Hepatocyte (in vitro differentiated cells): ENCODE data around the gene MXD4. TPM values are rescaled to one million over a fixed set of nuclear protein-coding genes. Genes with fewer than 3 reads are reported as not detected.

Experiments used
- DNase-seq: peaks from one replicate; pipeline ENCODE4 v3.0.0-alpha.2; 2016; ENCODE audit warnings: low spot score
- H2AFZ ChIP-seq: fragments of 200-600 bp; sonication (generic); 2 replicates; pipeline ENCODE4 v1.6.0; 2016; ENCODE audit warnings: antibody characterized with exemption, mild to moderate bottlenecking
- H3K27ac ChIP-seq: fragments of 200-600 bp; sonication (generic); 2 replicates; pipeline ENCODE4 v1.5.1; 2016; ENCODE audit warnings: mild to moderate bottlenecking
- H3K27me3 ChIP-seq: fragments of 200-600 bp; sonication (generic); 2 replicates; pipeline ENCODE4 v1.6.1; 2016
- H3K36me3 ChIP-seq: fragments of 200-600 bp; sonication (generic); replicated peaks from 2 replicates; pipeline ENCODE4 v1.5.1; 2016; ENCODE audit warnings: low read depth; ENCODE audit not compliant: insufficient read depth
- H3K4me1 ChIP-seq: fragments of 200-600 bp; sonication (generic); 2 replicates; pipeline ENCODE4 v1.5.1; 2016; ENCODE audit warnings: mild to moderate bottlenecking, moderate library complexity; ENCODE audit not compliant: insufficient read depth
- H3K4me2 ChIP-seq: fragments of 200-600 bp; sonication (generic); 2 replicates; pipeline ENCODE4 v1.6.0; 2016
- H3K4me3 ChIP-seq: fragments of 200-600 bp; sonication (generic); 2 replicates; pipeline ENCODE4 v1.5.1; 2016; ENCODE audit warnings: mild to moderate bottlenecking
- H3K79me2 ChIP-seq: fragments of 200-600 bp; sonication (generic); 2 replicates; pipeline ENCODE4 v1.6.0; 2017; ENCODE audit warnings: mild to moderate bottlenecking
- H3K9me2 ChIP-seq: fragments of 200-600 bp; sonication (generic); replicated peaks from 2 replicates; pipeline ENCODE4 v1.6.0; 2017; ENCODE audit warnings: mild to moderate bottlenecking; ENCODE audit not compliant: insufficient read depth
- H3K9me3 ChIP-seq: fragments of 200-600 bp; sonication (generic); 2 replicates; pipeline ENCODE4 v1.5.1; 2016; ENCODE audit warnings: low read depth, mild to moderate bottlenecking
- H4K20me1 ChIP-seq: fragments of 200-600 bp; sonication (generic); 2 replicates; pipeline ENCODE4 v1.6.0; 2016; ENCODE audit warnings: mild to moderate bottlenecking; ENCODE audit not compliant: insufficient read depth, poor library complexity, severe bottlenecking
- EZH2 ChIP-seq: fragments of 200-600 bp; sonication (generic); IDR thresholded peaks from 2 replicates; pipeline ENCODE4 v1.6.1; 2016; ENCODE audit warnings: antibody characterized with exemption, mild to moderate bottlenecking, borderline replicate concordance
- EZH2phosphoT487 ChIP-seq: fragments of 200-600 bp; sonication (generic); IDR thresholded peaks from one replicate; pipeline ENCODE4 v1.6.1; 2018; ENCODE audit warnings: antibody characterized with exemption, mild to moderate bottlenecking, low read depth, moderate library complexity; ENCODE audit not compliant: unreplicated experiment, severe bottlenecking
- WGBS: methylation state at CpG from one replicate; pipeline ENCODE4 v1.1.6; 2016; ENCODE audit warnings: low lambda C conversion rate; ENCODE audit errors: missing lambda C conversion rate; 5-methylcytosine and 5-hydroxymethylcytosine counted together
- polyA plus RNA-seq: library from polyadenylated mRNA; unstranded; fragments of >200 nt; fragmentation: Nextera tagmentation; extraction: Ambion mirVana; gene quantifications from 2 replicates; pipeline ENCODE4 v1.2.1, GENCODE V29; 2016
- total RNA-seq: library from RNA; depleted of rRNA; stranded (reverse); fragments of >200 nt; gene quantifications from 2 replicates; pipeline ENCODE4 v1.2.3, GENCODE V29; 2014
- TF ChIP-seq, protein P1 (sequence below): fragments of 200-600 bp; sonication (generic); IDR thresholded peaks from 2 replicates; pipeline ENCODE4 v1.5.1; 2016; ENCODE audit warnings: antibody characterized with exemption, mild to moderate bottlenecking; ENCODE audit not compliant: poor library complexity

Gene MXD4
- total and polyA plus RNA-seq, 2 experiments from 2014 or later, result 56.7 to 127 TPM

DNA sequence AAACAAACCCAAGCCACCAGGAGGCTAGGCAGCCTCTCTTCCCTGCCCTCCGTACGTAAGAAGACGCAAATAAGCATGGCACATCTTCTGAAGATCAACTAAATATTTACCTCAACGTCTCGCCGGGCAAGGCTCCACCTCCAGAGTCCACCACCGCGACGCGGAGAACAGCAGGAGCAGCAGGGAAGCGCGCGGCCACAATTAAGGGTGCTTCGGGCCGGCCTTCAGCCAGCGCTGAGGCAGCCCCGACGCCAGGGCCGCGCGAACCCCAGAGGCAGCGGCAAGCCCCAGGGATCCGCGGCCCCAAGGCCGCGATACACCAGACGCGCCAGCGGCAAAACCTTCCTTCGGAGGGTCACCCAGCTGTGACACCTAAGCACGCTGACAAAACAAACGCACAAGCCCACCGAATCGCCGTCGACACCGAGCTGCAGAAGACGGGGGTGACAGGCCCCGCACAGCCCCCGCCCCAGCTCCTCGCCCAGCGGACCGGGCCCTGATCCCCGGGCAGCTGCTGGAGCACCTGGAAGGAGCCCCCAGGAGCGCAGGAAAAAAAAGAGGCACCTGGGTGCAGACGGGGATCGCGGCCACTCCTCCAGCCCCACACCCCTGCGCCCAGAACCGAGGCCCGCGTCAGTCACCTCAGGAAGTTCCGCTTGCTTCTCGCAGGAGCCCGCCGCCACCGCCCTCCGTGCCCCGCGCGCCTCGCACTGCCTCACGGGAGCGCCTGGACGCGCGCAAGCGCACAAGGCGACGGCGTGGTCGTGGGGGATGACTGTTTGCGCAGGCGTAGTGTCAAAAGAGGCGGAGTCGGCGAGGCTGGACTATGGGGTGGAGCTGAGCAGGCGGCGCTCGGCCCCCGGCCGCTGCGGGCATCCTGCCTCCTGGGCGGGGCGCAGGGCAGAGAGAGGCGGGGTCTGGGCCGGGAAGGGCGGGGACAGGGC lies 20.2 kb downstream of the MXD4 start, which contains the start of the genes HAUS3 and POLN:
Gene HAUS3 (minus strand): TSS at position 712 of the 944 bp plus-strand sequence. CDS start 1,175 bp downstream, outside the sequence.
Gene POLN (minus strand): TSS at position 712 of the 944 bp plus-strand sequence. CDS start 12,890 bp downstream, outside the sequence.
- peaks cover 4% of the 10 kb centered on the region for H4K20me1 ChIP-seq
- no peak for TF ChIP-seq EZH2phosphoT487
- no peak for TF ChIP-seq EZH2
- TF ChIP-seq, protein P1, sequence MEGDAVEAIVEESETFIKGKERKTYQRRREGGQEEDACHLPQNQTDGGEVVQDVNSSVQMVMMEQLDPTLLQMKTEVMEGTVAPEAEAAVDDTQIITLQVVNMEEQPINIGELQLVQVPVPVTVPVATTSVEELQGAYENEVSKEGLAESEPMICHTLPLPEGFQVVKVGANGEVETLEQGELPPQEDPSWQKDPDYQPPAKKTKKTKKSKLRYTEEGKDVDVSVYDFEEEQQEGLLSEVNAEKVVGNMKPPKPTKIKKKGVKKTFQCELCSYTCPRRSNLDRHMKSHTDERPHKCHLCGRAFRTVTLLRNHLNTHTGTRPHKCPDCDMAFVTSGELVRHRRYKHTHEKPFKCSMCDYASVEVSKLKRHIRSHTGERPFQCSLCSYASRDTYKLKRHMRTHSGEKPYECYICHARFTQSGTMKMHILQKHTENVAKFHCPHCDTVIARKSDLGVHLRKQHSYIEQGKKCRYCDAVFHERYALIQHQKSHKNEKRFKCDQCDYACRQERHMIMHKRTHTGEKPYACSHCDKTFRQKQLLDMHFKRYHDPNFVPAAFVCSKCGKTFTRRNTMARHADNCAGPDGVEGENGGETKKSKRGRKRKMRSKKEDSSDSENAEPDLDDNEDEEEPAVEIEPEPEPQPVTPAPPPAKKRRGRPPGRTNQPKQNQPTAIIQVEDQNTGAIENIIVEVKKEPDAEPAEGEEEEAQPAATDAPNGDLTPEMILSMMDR, result no peak
- H2AFZ ChIP-seq, result peak within 1 kb of the TSS; percentile 77
- no peaks in the 10 kb centered on the region for H3K9me2 ChIP-seq
- peak within 1 kb of the TSS; percentile 77 for H3K4me2 ChIP-seq
- peaks cover 32% of the 10 kb centered on the region for H3K4me1 ChIP-seq
- H3K36me3 ChIP-seq, result no peaks in the 10 kb centered on the region
- WGBS, result 1% methylated on average over 75 of the region's 88 CpGs
- peak within 1 kb of the TSS; percentile 21 for H3K27ac ChIP-seq
- H3K9me3 ChIP-seq, result no peaks in the 10 kb centered on the region
- no peaks in the 10 kb centered on the region for H3K27me3 ChIP-seq
- H3K79me2 ChIP-seq, result peaks cover 39% of the 10 kb centered on the region
- peak within 1 kb of the TSS; percentile 75 for H3K4me3 ChIP-seq
- peak; percentile 99 for DNase-seq

DNA sequence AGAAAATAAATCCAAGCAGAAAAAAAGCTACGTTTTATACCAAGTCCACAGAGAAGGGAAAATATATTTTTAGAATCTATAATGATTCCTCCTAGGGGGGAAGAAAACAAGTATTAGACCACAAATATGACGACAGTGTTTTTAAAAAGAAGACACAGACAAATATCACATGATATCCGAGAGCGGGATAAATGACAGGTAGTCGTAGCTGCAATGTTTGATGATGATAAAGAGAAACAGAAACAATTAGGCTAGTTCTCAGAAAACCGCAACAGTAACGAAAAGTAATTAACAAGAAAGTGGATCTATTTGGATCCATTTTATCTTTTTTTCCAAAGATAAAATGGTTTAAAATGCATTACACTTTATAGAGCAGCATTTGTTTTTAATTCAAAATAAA lies 20.9 kb downstream of the MXD4 start:
- no peak for TF ChIP-seq EZH2
- peak overlapping the region; percentile 75 for H3K4me3 ChIP-seq
- peak overlapping the region; percentile 77 for H2AFZ ChIP-seq
- no peaks in the 10 kb centered on the region for H3K36me3 ChIP-seq
- H3K27ac ChIP-seq, result peak overlapping the region; percentile 21
- H3K79me2 ChIP-seq, result peaks cover 39% of the 10 kb centered on the region
- 8% methylated on average over 7 of the region's 7 CpGs for WGBS
- peaks cover 32% of the 10 kb centered on the region for H3K4me1 ChIP-seq
- no peaks in the 10 kb centered on the region for H3K9me2 ChIP-seq
- H4K20me1 ChIP-seq, result peaks cover 4% of the 10 kb centered on the region
- peak overlapping the region; percentile 77 for H3K4me2 ChIP-seq
- DNase-seq, result no peak
- H3K27me3 ChIP-seq, result no peaks in the 10 kb centered on the region
- H3K9me3 ChIP-seq, result no peaks in the 10 kb centered on the region

DNA sequence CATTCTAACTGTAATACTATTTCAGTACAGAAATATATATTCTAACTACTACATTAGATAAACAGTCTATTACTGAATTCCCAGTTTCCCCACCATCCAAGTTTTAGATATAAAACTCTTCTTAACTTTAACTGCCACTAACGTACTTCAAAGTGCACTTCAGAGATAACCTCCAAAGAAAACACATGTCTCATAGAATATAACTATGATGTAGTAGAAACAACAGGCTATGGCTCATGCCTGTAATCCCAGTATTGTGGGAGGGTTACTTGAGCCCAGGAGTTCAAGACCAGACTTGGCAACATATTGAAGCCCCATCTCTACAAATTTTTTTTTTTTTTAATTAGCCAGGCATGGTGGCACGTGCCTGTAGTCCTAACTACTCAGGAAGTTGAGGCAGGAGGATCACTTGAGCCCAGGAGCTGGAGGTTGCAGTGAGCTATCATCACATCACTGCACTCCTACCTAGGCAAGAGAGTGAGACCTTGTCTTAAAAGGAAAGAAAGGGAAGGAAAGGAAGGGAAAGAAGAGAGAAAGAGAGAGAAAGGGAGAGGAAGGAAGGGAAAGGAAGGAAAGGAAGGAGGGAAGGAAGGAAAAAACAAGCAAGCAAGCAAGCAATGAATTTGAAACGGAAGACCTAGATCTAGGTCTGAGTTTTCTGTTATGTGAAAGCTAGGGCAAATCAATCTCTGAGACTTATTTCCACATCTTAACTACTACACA lies 24.8 kb downstream of the MXD4 start:
- H3K27me3 ChIP-seq, result no peaks in the 10 kb centered on the region
- peaks cover 24% of the 10 kb centered on the region for H3K4me1 ChIP-seq
- H3K4me2 ChIP-seq, result no peak overlapping the region
- H3K9me3 ChIP-seq, result no peaks in the 10 kb centered on the region
- no peak for DNase-seq
- WGBS, result 71% methylated on average over 3 of the region's 3 CpGs
- no peaks in the 10 kb centered on the region for H3K36me3 ChIP-seq
- no peak overlapping the region for H3K27ac ChIP-seq
- peaks cover 4% of the 10 kb centered on the region for H4K20me1 ChIP-seq
- no peak overlapping the region for H3K4me3 ChIP-seq
- H2AFZ ChIP-seq, result no peak overlapping the region
- peaks cover 39% of the 10 kb centered on the region for H3K79me2 ChIP-seq
- H3K9me2 ChIP-seq, result no peaks in the 10 kb centered on the region
- TF ChIP-seq EZH2phosphoT487 (no peak), EZH2 (no peak)
- TF ChIP-seq, protein P1, result no peak

DNA sequence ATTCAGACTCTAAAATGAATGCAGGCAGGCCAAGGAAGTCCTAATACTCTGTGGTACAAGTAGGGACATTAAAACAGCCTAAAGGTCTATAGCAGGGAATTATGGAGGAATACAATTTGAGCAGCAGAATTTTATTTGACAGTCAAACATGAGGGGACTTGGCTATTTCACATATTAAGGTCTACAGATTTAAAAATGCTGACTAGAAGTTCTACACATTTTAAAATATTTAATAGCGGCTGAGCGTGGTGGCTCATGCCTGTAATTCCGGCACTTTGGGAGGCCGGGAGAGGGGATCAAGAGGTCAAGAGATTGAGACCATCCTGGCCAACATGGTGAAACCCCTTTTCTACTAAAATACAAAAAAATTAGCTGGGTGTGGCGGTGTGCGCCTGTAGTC lies 30.8 kb downstream of the MXD4 start:
- Histone ChIP-seq H4K20me1 (no peaks in the 10 kb centered on the region), H3K79me2 (no peaks in the 10 kb centered on the region), H3K4me2 (no peak overlapping the region), H3K36me3 (no peaks in the 10 kb centered on the region), H3K27ac (no peak overlapping the region), H2AFZ (no peak overlapping the region), H3K27me3 (no peaks in the 10 kb centered on the region), H3K9me2 (no peaks in the 10 kb centered on the region), H3K9me3 (no peaks in the 10 kb centered on the region), H3K4me3 (no peak overlapping the region), H3K4me1 (no peaks in the 10 kb centered on the region)
- no peak for DNase-seq
- WGBS, result 98% methylated on average over 6 of the region's 6 CpGs
- TF ChIP-seq, protein P1, result no peak
- TF ChIP-seq EZH2phosphoT487, result no peak
- no peak for TF ChIP-seq EZH2
